ENCODE data around the gene CCDC107.

The CCDC107 gene

DNA sequence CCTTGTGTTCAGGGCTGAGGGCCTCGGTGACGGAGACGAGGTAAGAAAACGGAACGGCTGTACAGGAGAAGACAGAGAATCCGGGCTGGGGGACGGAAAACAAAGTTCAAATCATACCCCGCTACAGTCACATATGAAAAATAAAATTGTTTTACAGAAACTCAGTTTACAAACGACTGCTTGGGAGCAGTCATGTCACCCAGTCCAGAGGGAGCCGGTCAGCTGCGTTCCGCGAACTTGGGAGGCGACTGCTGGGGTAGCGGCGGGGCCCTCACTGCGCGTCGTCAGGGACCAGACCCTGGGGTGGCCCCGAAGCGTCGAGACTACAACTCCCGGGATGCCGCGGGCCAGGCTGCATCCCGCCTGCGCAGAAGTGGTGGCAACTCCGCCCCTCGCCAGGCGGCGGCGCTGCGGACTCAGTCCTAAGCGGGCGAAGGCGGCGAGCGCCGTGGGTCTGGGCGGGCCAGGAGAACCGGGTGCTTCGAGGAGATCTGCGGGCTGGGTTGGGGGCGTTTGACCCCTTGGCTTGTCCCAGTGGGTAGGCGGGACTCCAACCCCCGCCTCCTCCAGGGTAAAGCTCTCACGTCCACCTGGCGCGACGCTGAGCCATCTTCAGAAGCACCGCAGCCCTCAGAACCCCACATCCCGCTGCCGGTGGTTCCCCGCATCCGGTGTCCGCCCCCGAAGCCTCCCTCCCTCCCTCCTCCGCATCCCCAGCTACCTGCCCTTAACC is 11.4 kb upstream of the CCDC107 start (continued):
- TF ChIP-seq, protein P1, sequence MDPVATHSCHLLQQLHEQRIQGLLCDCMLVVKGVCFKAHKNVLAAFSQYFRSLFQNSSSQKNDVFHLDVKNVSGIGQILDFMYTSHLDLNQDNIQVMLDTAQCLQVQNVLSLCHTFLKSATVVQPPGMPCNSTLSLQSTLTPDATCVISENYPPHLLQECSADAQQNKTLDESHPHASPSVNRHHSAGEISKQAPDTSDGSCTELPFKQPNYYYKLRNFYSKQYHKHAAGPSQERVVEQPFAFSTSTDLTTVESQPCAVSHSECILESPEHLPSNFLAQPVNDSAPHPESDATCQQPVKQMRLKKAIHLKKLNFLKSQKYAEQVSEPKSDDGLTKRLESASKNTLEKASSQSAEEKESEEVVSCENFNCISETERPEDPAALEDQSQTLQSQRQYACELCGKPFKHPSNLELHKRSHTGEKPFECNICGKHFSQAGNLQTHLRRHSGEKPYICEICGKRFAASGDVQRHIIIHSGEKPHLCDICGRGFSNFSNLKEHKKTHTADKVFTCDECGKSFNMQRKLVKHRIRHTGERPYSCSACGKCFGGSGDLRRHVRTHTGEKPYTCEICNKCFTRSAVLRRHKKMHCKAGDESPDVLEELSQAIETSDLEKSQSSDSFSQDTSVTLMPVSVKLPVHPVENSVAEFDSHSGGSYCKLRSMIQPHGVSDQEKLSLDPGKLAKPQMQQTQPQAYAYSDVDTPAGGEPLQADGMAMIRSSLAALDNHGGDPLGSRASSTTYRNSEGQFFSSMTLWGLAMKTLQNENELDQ (tag by site-specific recombination; IDR thresholded peaks at IDR 0.05; ENCODE audit: low read depth) = no peak
- no peak for TF ChIP-seq ZSCAN30 (tag by site-specific recombination; IDR thresholded peaks at IDR 0.05)
- TF ChIP-seq RBAK (tag by site-specific recombination; IDR thresholded peaks at IDR 0.05) = no peak
- peak; percentile 72 for TF ChIP-seq SP3 (tag by site-specific recombination; IDR thresholded peaks at IDR 0.05)
- TF ChIP-seq SP2 (tag by site-specific recombination; IDR thresholded peaks at IDR 0.05) = peak; percentile 71
- no peak for TF ChIP-seq ZNF426 (tag by site-specific recombination; IDR thresholded peaks at IDR 0.05)
- TF ChIP-seq EGR2 (tag by site-specific recombination; IDR thresholded peaks at IDR 0.05; ENCODE audit: low read depth) = peak; percentile 83
- peak; percentile 87; the same call in 1 of the 2 replicates for TF ChIP-seq ZNF76 (tag by site-specific recombination; IDR thresholded peaks at IDR 0.05; ENCODE audit: borderline replicate concordance, low read depth)
- TF ChIP-seq, protein P2, sequence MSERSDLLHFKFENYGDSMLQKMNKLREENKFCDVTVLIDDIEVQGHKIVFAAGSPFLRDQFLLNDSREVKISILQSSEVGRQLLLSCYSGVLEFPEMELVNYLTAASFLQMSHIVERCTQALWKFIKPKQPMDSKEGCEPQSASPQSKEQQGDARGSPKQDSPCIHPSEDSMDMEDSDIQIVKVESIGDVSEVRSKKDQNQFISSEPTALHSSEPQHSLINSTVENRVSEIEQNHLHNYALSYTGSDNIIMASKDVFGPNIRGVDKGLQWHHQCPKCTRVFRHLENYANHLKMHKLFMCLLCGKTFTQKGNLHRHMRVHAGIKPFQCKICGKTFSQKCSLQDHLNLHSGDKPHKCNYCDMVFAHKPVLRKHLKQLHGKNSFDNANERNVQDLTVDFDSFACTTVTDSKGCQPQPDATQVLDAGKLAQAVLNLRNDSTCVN (tag by site-specific recombination; optimal IDR thresholded peaks at IDR 0.05) = peak; percentile 54
- no peak; the same call in 1 of the 2 replicates for TF ChIP-seq ZNF600 (tag by site-specific recombination; IDR thresholded peaks at IDR 0.05)
- TF ChIP-seq ZNF777 (tag by site-specific recombination; IDR thresholded peaks at IDR 0.05; ENCODE audit: borderline replicate concordance) = 0 out of 2 replicates have a peak, but pooled peaks have one; percentile 71
- TF ChIP-seq ZXDB (tag by site-specific recombination; IDR thresholded peaks at IDR 0.05) = peak; percentile 80
- TF ChIP-seq ZFP37 (tag by site-specific recombination; IDR thresholded peaks at IDR 0.05) = no peak; the same call in 1 of the 2 replicates
- TF ChIP-seq ZBTB17 (tag by site-specific recombination; IDR thresholded peaks at IDR 0.05) = peak; percentile 65
- TF ChIP-seq, protein P3, sequence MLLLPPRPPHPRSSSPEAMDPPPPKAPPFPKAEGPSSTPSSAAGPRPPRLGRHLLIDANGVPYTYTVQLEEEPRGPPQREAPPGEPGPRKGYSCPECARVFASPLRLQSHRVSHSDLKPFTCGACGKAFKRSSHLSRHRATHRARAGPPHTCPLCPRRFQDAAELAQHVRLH (tag by site-specific recombination; IDR thresholded peaks at IDR 0.05) = no peak
- no peak for TF ChIP-seq ZNF544 (tag by site-specific recombination; IDR thresholded peaks at IDR 0.05)
- TF ChIP-seq ZBTB48 (tag by site-specific recombination; IDR thresholded peaks at IDR 0.05) = peak; percentile 82
- no peak for TF ChIP-seq ZNF366 (tag by site-specific recombination; conservative IDR thresholded peaks at IDR 0.05)
- TF ChIP-seq ZBTB21 (tag by site-specific recombination; IDR thresholded peaks at IDR 0.05) = 0 out of 2 replicates have a peak, but pooled peaks have one; percentile 11
- 0 out of 2 replicates have a peak, but pooled peaks have one; percentile 52 for TF ChIP-seq ZEB2 (tag by site-specific recombination; IDR thresholded peaks at IDR 0.05)
- TF ChIP-seq ZNF10 (tag by site-specific recombination; IDR thresholded peaks at IDR 0.05) = peak; percentile 89
- no peak for TF ChIP-seq ZNF155 (tag by site-specific recombination; IDR thresholded peaks at IDR 0.05)
- no peak for TF ChIP-seq ZNF560 (tag by site-specific recombination; IDR thresholded peaks at IDR 0.05; ENCODE audit: borderline replicate concordance)
- peak; percentile 69; the same call in 1 of the 2 replicates for TF ChIP-seq ZNF501 (tag by site-specific recombination; IDR thresholded peaks at IDR 0.05)
- TF ChIP-seq ZFHX2 (tag by site-specific recombination; conservative IDR thresholded peaks at IDR 0.05) = peak; percentile 88
- TF ChIP-seq KLF16 (tag by site-specific recombination; IDR thresholded peaks at IDR 0.05) = 0 out of 2 replicates have a peak, but pooled peaks have one; percentile 42
- TF ChIP-seq, protein P4, sequence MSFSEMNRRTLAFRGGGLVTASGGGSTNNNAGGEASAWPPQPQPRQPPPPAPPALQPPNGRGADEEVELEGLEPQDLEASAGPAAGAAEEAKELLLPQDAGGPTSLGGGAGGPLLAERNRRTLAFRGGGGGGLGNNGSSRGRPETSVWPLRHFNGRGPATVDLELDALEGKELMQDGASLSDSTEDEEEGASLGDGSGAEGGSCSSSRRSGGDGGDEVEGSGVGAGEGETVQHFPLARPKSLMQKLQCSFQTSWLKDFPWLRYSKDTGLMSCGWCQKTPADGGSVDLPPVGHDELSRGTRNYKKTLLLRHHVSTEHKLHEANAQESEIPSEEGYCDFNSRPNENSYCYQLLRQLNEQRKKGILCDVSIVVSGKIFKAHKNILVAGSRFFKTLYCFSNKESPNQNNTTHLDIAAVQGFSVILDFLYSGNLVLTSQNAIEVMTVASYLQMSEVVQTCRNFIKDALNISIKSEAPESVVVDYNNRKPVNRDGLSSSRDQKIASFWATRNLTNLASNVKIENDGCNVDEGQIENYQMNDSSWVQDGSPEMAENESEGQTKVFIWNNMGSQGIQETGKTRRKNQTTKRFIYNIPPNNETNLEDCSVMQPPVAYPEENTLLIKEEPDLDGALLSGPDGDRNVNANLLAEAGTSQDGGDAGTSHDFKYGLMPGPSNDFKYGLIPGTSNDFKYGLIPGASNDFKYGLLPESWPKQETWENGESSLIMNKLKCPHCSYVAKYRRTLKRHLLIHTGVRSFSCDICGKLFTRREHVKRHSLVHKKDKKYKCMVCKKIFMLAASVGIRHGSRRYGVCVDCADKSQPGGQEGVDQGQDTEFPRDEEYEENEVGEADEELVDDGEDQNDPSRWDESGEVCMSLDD (tag by site-specific recombination; IDR thresholded peaks at IDR 0.05) = 0 out of 2 replicates have a peak, but pooled peaks have one; percentile 63
- peak; percentile 89 for TF ChIP-seq ZNF335 (tag by site-specific recombination; conservative IDR thresholded peaks at IDR 0.05)
- TF ChIP-seq GLIS2 (tag by site-specific recombination; IDR thresholded peaks at IDR 0.05) = peak; percentile 92
- TF ChIP-seq KLF7 (tag by site-specific recombination; IDR thresholded peaks at IDR 0.05; ENCODE audit: borderline replicate concordance) = no peak
- peak; percentile 82 for TF ChIP-seq GLIS1 (tag by site-specific recombination; IDR thresholded peaks at IDR 0.05)

All from HEK293 (cell line).